ENCODE measurements around the gene MGAT4A. TPM values are rescaled to one million over a fixed set of nuclear protein-coding genes. Genes with fewer than 3 reads are reported as not detected.

MGAT4A gene
- total and polyA plus RNA-seq, 2 of the 8 experiments (the other 6 are each of a cell fraction or from before 2014, with no cell fraction given) = 1.4 to 7.7 TPM

GRCh38 chr2:98698896-98699295 is 32.0 kb downstream of the MGAT4A start:
- POLR2A ChIA-PET (ENCODE audit: partially characterized antibody) = no interaction called here
- H3K79me1 ChIP-seq (ENCODE audit: low read depth, low read length) = no peaks in the 10 kb centered on the region
- H3K23ac ChIP-seq (ENCODE audit: insufficient read length) = no peak overlapping the region
- no peak overlapping the region for H3K9ac ChIP-seq (replicated peaks in 1 of 4; ENCODE audit: extremely low read depth in 1 of 4, low read depth in 3 of 4, low read length in 3 of 4)
- H2AFZ ChIP-seq (ENCODE audit: low read length) = no peak overlapping the region
- 83% methylated on average over 6 of the region's 6 CpGs; no CpG with 5 or more reads in 1 of the 2 experiments for WGBS, 2 experiments (ENCODE audit: extremely low coverage in 1 of 2, insufficient coverage in 1 of 2, insufficient read length in 1 of 2, insufficient replicate concordance in 2 of 2, low coverage in 1 of 2, low lambda C conversion rate in 2 of 2, missing lambda C conversion rate in 1 of 2)
- no peak overlapping the region for H3K56ac ChIP-seq (replicated peaks; ENCODE audit: insufficient read length, low read depth, low read length)
- H3K18ac ChIP-seq (ENCODE audit: extremely low read depth, low read length) = no peak overlapping the region
- H2BK120ac ChIP-seq (replicated peaks; ENCODE audit: low read depth, low read length) = no peak overlapping the region
- no peak overlapping the region for H3K14ac ChIP-seq (ENCODE audit: insufficient read length)
- no peak overlapping the region for H3K4me3 ChIP-seq (ENCODE audit: extremely low read depth in 1 of 4, insufficient read depth in 2 of 4, low read depth in 3 of 4, low read length in 4 of 4)
- no peaks in the 10 kb centered on the region for H3K36me3 ChIP-seq (ENCODE audit: control insufficient read depth in 2 of 4, insufficient read depth in 4 of 4, low read length in 3 of 4)
- H2BK12ac ChIP-seq (ENCODE audit: low read depth, low read length) = no peak overlapping the region
- H2BK5ac ChIP-seq (ENCODE audit: low read depth, low read length) = no peak overlapping the region
- FAIRE-seq (no peak), DNase-seq (ENCODE audit: low read depth in 1 of 2, low spot score in 2 of 2) (no peak)
- no peak overlapping the region for H4K91ac ChIP-seq (replicated peaks; ENCODE audit: insufficient read length, low read length)
- no peak overlapping the region for H3K4me2 ChIP-seq (ENCODE audit: insufficient read depth in 1 of 2, low read depth in 2 of 2, low read length in 2 of 2)
- H2AK5ac ChIP-seq (ENCODE audit: low read depth, low read length) = no peak overlapping the region
- H3K23me2 ChIP-seq (ENCODE audit: low read depth, low read length) = no peaks in the 10 kb centered on the region
- no peaks in the 10 kb centered on the region for H3K27me3 ChIP-seq (replicated peaks in 1 of 4; ENCODE audit: control insufficient read depth in 3 of 4, extremely low read depth in 1 of 4, insufficient read depth in 3 of 4, low read length in 3 of 4)
- no peak overlapping the region for H2BK20ac ChIP-seq (ENCODE audit: low read length)
- H2BK15ac ChIP-seq (ENCODE audit: low read length) = no peak overlapping the region
- H4K5ac ChIP-seq (ENCODE audit: insufficient read length, low read depth, low read length) = no peak overlapping the region
- no peak overlapping the region for H3K4ac ChIP-seq (replicated peaks; ENCODE audit: insufficient read length, low read depth, low read length)
- no peaks in the 10 kb centered on the region for H4K20me1 ChIP-seq (replicated peaks in 1 of 2; ENCODE audit: control insufficient read depth in 1 of 2, insufficient read depth in 2 of 2, low read length in 2 of 2)
- no peaks in the 10 kb centered on the region for H3K9me3 ChIP-seq (ENCODE audit: insufficient read depth in 2 of 2, low read depth in 1 of 2, low read length in 1 of 2)
- H4K8ac ChIP-seq (ENCODE audit: extremely low read depth, insufficient read depth, low read length) = no peak overlapping the region
- H3K79me2 ChIP-seq (ENCODE audit: control insufficient read depth in 1 of 2, insufficient read depth in 2 of 2, low read length in 2 of 2) = no peaks in the 10 kb centered on the region
- H3K27ac ChIP-seq (ENCODE audit: low read depth, low read length) = no peak overlapping the region
- no peaks in the 10 kb centered on the region for H3K4me1 ChIP-seq (replicated peaks in 1 of 4; ENCODE audit: control insufficient read depth in 3 of 4, insufficient read depth in 4 of 4, low read length in 3 of 4)
- CTCF ChIA-PET (ENCODE audit: partially characterized antibody) = interaction anchor here (0.8 kb wide), 1 partner anchor 49 kb away, joined by 3 read pairs; no protein-coding TSS in a partner anchor
- TF ChIP-seq USF2 (IDR thresholded peaks at IDR 0.05; ENCODE audit: low read length) (no peak), TAF7 (optimal IDR thresholded peaks at IDR 0.05; ENCODE audit: borderline replicate concordance, low read depth, low read length) (no peak), KDM5A (IDR thresholded peaks at IDR 0.05; ENCODE audit: low read length) (no peak), ZNF274 (IDR thresholded peaks at IDR 0.05; ENCODE audit: borderline replicate concordance, extremely low read depth, low read length) (no peak), TCF12 (IDR thresholded peaks at IDR 0.05; ENCODE audit: low read depth, low read length) (no peak), CBX5 (IDR thresholded peaks at IDR 0.05; ENCODE audit: low read depth, low read length) (no peak), HDAC6 (IDR thresholded peaks at IDR 0.05; ENCODE audit: low read depth, low read length) (no peak), ATF3 (IDR thresholded peaks at IDR 0.05; ENCODE audit: insufficient read depth, low read depth, low read length) (no peak), RBBP5 (IDR thresholded peaks at IDR 0.05; ENCODE audit: borderline replicate concordance, low read depth, low read length) (no peak), ATF2 (IDR thresholded peaks at IDR 0.05; ENCODE audit: low read length) (no peak)

Measured in H1 (cell line).